Adrenal gland (tissue), 12 donors: ENCODE results near the gene FXR2. TPM values are rescaled to one million over a fixed set of nuclear protein-coding genes. Genes with fewer than 3 reads are reported as not detected.

Source experiments
- DNase-seq, 7 donors: peaks; one replicate each; pipeline ENCODE4 v3.0.0-alpha.2; 2019 to 2020
- H3K27ac ChIP-seq, 5 donors: fragments of 200-600 bp; sonication (generic) in 4 of 5; 1 replicate in 3 of 5; 2 replicates in 2 of 5; pipeline versions ENCODE4 v1.5.1 to v1.8.0; 2016 to 2020; ENCODE audit warnings: mild to moderate bottlenecking in 1 of 5
- H3K27me3 ChIP-seq: fragments of 200-600 bp; 2 replicates; pipeline ENCODE4 v1.8.0; 2021
- H3K36me3 ChIP-seq, 2 donors: fragments of 200-600 bp; replicated peaks in 1 of 2; 1 replicate in 1 of 2; 2 replicates in 1 of 2; pipeline versions ENCODE4 v1.5.1 to v1.8.0; 2018 to 2022
- H3K4me1 ChIP-seq, 2 donors: fragments of 200-600 bp; replicated peaks in 1 of 2; 1 replicate in 1 of 2; 2 replicates in 1 of 2; pipeline versions ENCODE4 v1.5.1 to v1.8.0; 2018 to 2021
- H3K4me3 ChIP-seq, 4 donors: fragments of 200-600 bp; sonication (generic) in 3 of 4; one replicate each; pipeline ENCODE4 v1.5.1; 2016 to 2018
- H3K9me3 ChIP-seq, 3 donors: fragments of 200-600 bp; sonication (generic) in 1 of 3; replicated peaks in 1 of 3; 1 replicate in 2 of 3; 2 replicates in 1 of 3; pipeline versions ENCODE4 v1.5.1 to v1.8.0; 2016 to 2021
- POLR2A ChIP-seq, 2 donors: fragments of 450-650 bp; IDR thresholded peaks; one replicate each; pipeline ENCODE4 v1.6.1; 2017; ENCODE audit warnings: antibody characterized with exemption in 2 of 2, mild to moderate bottlenecking in 2 of 2, moderate library complexity in 1 of 2
- WGBS, 4 donors: extraction: QIAGEN DNeasy Blood & Tissue Kit in 2 of 4; methylation state at CpG; one replicate each; pipeline versions ENCODE4 v1.1.5 to v1.1.7; 2013 to 2017; 5-methylcytosine and 5-hydroxymethylcytosine counted together
- intact Hi-C, 2 donors: fragments of 100-400 bp; cut with DNase I; formaldehyde crosslinking; loops; one replicate each; pipeline versions ENCODE4 v1.14.1 to v1.15.0; 2022 to 2023
- polyA plus RNA-seq, 3 donors: library from polyadenylated mRNA; stranded (reverse); fragments of 200-250 nt in 2 of 3; fragments of 350-450 nt in 1 of 3; fragmentation: Illumina TruSeq in 1 of 3; extraction: RNeasy Lipid Tissue Mini Kit (QIAGEN cat#74804) in 1 of 3; gene quantifications; one replicate each; pipeline ENCODE4 v1.2.3, GENCODE V29; 2013 to 2014
- total RNA-seq, 9 donors: library from RNA; depleted of rRNA in 4 of 9; stranded (reverse); fragments of >200 nt in 4 of 9; fragments of 120-200 nt in 1 of 9; fragmentation: NEBNext Ultra II Directional in 1 of 9; extraction: Animal tissue kit (Norgen Biotek cat#: 25700) in 1 of 9; gene quantifications; one replicate each; pipeline versions ENCODE4 v1.1.0 to v1.2.4, GENCODE V29; 2013 to 2023
- TF ChIP-seq, protein P1 (sequence below), 6 experiments: fragments of 450-650 bp in 4 of 6; fragments of 200-600 bp in 2 of 6; sonication (generic) in 1 of 6; IDR thresholded peaks; 1 replicate in 5 of 6; 2 replicates in 1 of 6; pipeline versions ENCODE4 v1.5.1 to v1.8.0; 2016 to 2021; ENCODE audit warnings: antibody characterized with exemption in 6 of 6, mild to moderate bottlenecking in 2 of 6, moderate library complexity in 1 of 6
- donor health status: healthy with polysubstance abuse.
- donor health status: Bipolar disorder and iron deficiency.
- donor health status: DM: yes; HTN: yes; CAD: no.
- donor health status: DM: no; HTN: no; CAD: no.
- donor health status: DM: no; HTN: no; CAD: no.
- donor health status: DM: yes; HTN: yes; CAD: no.

Gene FXR2
- total and polyA plus RNA-seq, 12 donors: 35.6 to 73.1 (median 43.9) TPM

DNA sequence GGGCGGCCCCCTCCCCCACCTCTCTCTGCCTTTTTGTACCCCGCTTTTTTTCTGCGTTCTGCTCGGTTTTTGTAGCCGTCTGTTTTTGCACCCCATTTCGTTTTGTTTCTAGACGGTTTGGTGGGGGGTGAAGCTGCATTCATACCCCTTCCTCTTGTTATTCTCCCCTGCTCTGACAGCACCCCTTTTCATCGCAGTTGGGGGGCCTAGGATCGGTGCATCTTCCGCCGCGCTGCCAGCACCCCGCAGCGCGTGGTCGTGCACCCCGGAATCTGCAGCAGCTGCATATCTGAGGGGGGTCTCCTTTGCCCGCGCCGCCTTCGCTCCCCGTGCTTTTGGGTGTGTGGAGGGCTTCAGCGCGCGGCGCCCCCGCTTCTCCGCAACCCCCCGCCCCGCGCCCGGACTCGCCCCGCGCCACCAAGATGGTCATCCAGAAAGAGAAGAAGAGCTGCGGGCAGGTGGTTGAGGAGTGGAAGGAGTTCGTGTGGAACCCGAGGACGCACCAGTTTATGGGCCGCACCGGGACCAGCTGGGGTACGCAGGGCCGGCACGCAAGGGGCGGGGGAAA lies 36.5 kb upstream of the FXR2 start:
- Histone ChIP-seq H3K9me3 (no peaks in the 10 kb centered on the region), H3K27ac (peak overlapping the region in 2 of 5 donors; percentile 56 to 57), H3K36me3 (no peaks in the 10 kb centered on the region), H3K4me3 (peak overlapping the region in 2 of 4 donors; percentile 30 to 61), H3K27me3 (no peaks in the 10 kb centered on the region), H3K4me1 (peaks cover 17 to 19% of the 10 kb centered on the region in 2 donors)
- intact Hi-C loops: no loop called here
- DNase-seq: no peak
- TF ChIP-seq, protein P1, sequence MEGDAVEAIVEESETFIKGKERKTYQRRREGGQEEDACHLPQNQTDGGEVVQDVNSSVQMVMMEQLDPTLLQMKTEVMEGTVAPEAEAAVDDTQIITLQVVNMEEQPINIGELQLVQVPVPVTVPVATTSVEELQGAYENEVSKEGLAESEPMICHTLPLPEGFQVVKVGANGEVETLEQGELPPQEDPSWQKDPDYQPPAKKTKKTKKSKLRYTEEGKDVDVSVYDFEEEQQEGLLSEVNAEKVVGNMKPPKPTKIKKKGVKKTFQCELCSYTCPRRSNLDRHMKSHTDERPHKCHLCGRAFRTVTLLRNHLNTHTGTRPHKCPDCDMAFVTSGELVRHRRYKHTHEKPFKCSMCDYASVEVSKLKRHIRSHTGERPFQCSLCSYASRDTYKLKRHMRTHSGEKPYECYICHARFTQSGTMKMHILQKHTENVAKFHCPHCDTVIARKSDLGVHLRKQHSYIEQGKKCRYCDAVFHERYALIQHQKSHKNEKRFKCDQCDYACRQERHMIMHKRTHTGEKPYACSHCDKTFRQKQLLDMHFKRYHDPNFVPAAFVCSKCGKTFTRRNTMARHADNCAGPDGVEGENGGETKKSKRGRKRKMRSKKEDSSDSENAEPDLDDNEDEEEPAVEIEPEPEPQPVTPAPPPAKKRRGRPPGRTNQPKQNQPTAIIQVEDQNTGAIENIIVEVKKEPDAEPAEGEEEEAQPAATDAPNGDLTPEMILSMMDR (IDR thresholded peaks at IDR 0.05): no peak
- no peak for TF ChIP-seq POLR2A (IDR thresholded peaks at IDR 0.05)
- WGBS, 4 donors: 1% methylated on average over 12 to 45 of the region's 45 CpGs

DNA sequence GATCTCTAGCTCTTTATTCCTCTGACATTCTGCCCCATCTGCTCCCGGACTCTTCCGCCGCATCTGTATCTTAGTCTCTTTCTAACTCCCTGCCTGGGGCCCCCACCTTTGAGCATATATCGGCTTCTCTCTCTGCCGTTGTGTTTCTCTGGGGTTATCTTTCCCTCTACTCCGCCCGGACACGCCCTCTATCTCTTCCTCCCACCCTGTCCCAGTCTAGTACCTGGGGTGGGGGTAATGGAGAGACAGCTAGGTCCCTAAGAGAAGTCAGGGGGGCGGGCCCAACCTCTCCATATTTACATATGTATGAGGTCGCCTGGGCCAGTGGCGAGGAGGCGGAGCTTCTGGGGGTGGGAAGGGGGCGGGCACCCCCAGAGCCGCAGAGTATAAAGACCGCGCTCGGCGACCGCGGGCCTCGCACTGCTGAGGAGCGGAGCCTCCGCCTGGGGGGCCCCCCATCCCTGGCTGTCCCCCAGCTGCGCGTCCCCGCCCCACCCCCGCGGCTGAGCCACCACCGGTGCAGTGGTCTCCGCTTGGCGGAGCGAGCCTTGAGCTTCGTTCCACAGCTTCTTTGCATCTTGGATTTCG lies 35.9 kb upstream of the FXR2 start, which contains the start of gene ATP1B2:
Gene ATP1B2, plus strand, starts transcription at position 418 of the 588 bp plus-strand sequence. CDS start 593 bp downstream, outside the sequence.
- Histone ChIP-seq H3K4me3 (peak within 1 kb of the TSS in 2 of 4 donors; percentile 30 to 61), H3K27me3 (no peaks in the 10 kb centered on the region), H3K36me3 (no peaks in the 10 kb centered on the region), H3K9me3 (no peaks in the 10 kb centered on the region), H3K27ac (peak within 1 kb of the TSS in 2 of 5 donors; percentile 56 to 57), H3K4me1 (peaks cover 17 to 19% of the 10 kb centered on the region in 2 donors)
- TF ChIP-seq POLR2A (IDR thresholded peaks at IDR 0.05): no peak
- TF ChIP-seq, protein P1 (IDR thresholded peaks at IDR 0.05): no peak
- 0 to 4% (median 1%) methylated on average over 17 to 34 of the region's 34 CpGs for WGBS, 4 donors
- peak; percentile 74 to 83 (median 82) for DNase-seq
- intact Hi-C loops: no loop called here

DNA sequence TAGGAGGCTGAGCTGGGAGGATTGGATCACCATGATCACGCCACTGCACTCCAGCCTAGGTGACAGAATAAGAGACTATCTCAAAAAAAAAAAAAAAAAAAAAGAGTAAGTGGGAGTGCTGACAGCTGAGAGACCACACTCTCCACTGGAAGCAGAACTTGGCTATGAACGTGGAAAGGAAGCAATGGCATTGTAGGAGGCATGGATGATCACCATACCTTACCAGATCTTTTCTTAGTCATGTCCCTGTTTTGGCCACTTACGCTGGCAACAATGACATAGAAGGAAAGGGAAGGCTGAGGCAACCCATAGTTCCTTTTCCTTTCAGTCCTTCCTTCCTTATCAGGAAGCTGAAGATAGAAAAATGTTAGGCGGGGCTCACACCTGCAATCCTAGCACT lies 32.3 kb upstream of the FXR2 start:
- H3K4me3 ChIP-seq: no peak overlapping the region
- no peaks in the 10 kb centered on the region for H3K36me3 ChIP-seq
- intact Hi-C loops: no loop called here
- H3K4me1 ChIP-seq: peaks cover 17 to 19% of the 10 kb centered on the region in 2 donors
- H3K27me3 ChIP-seq: no peaks in the 10 kb centered on the region
- no peaks in the 10 kb centered on the region for H3K9me3 ChIP-seq
- H3K27ac ChIP-seq: no peak overlapping the region
- no peak for DNase-seq
- no peak for TF ChIP-seq POLR2A (IDR thresholded peaks at IDR 0.05)
- TF ChIP-seq, protein P1 (IDR thresholded peaks at IDR 0.05): no peak
- 67 to 71% (median 69%) methylated on average over 4 of the region's 4 CpGs for WGBS, 4 donors

DNA sequence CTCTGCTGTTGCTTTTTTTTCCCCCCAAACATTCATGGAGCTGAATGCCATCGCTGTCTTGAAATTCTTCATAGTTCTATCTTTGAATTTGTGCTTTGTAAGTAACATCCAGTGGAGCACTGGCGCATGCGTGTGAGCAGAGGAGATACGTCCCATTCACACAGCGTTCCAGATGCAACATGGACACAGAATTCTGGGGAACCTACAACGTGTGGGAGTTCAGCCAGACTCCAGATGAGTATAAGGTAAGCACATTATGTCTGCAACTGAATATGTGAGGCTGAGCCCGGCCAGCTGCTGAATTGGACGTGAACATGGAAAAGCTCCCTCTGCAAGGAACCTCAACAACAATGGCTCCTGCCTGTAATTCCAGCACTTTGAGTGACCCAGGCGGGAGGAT lies 31.8 kb upstream of the FXR2 start:
- H3K36me3 ChIP-seq: no peaks in the 10 kb centered on the region
- 70 to 82% (median 77%) methylated on average over 8 to 9 of the region's 9 CpGs for WGBS, 4 donors
- TF ChIP-seq, protein P1 (IDR thresholded peaks at IDR 0.05): no peak
- no peak for TF ChIP-seq POLR2A (IDR thresholded peaks at IDR 0.05)
- peaks cover 14% of the 10 kb centered on the region in 2 donors for H3K4me1 ChIP-seq
- no peak overlapping the region for H3K27ac ChIP-seq
- no peaks in the 10 kb centered on the region for H3K27me3 ChIP-seq
- H3K4me3 ChIP-seq: no peak overlapping the region
- DNase-seq: no peak
- intact Hi-C loops: no loop called here
- no peaks in the 10 kb centered on the region for H3K9me3 ChIP-seq
